K562 (cell line): ENCODE measurements around the gene ERICH2. TPM values are rescaled to one million over a fixed set of nuclear protein-coding genes. Genes with fewer than 3 reads are reported as not detected.

ENCODE experiments used
- ATAC-seq: fragments of 200-7000 bp; cut with Tn5 transposase; 3 replicates; pipeline ENCODE4 v1.9.1; 2020; ENCODE audit warnings: moderate library complexity
- BruUV-seq: library from RNA; stranded (reverse); fragments of 400-500 nt; replicated peaks from 2 replicates; lab custom pipeline; 2021; lab: Mats Ljungman, UMichigan
- CTCF ChIA-PET: fragments of 300-600 bp; formaldehyde crosslinking; extraction: SDS; loops from one replicate; lab custom pipeline; 2021; ENCODE audit warnings: low intra/inter-chr PET ratio; lab: Yijun Ruan, JAX
- POLR2A ChIA-PET: fragments of 300-600, 350-650 bp; sonication (Branson Sonifier 250); formaldehyde crosslinking; extraction: SDS; loops from one replicate; lab custom pipeline; 2021; ENCODE audit warnings: antibody characterized with exemption, inconsistent platforms; lab: Yijun Ruan, JAX
- DNase-seq, 4 experiments: peaks; one replicate each; pipeline versions ENCODE4 v3.0.0 to v3.0.0-alpha.2; 2011 to 2018; ENCODE audit warnings: low spot score in 3 of 4, mixed read lengths in 3 of 4; ENCODE audit errors: extremely low read depth in 1 of 4
- FAIRE-seq: peaks from 2 replicates; lab custom pipeline; 2011; peaks lifted over from hg19 to GRCh38; lab: Jason Lieb, UNC
- H2AFZ ChIP-seq: 2 replicates; pipeline ENCODE4 v1.6.0; 2011; ENCODE audit warnings: low read depth, low read length, control low read depth, inconsistent platforms
- H3K27ac ChIP-seq: fragments of 200-600 bp; 3 replicates; pipeline ENCODE4 v1.8.0; 2011; ENCODE audit warnings: low read depth, mild to moderate bottlenecking, control low read depth, inconsistent platforms, low read length, moderate library complexity, mixed read lengths; ENCODE audit errors: extremely low read depth
- H3K27me3 ChIP-seq, 2 experiments: fragments of 300-600 bp in 1 of 2; 2 replicates in 1 of 2; 3 replicates in 1 of 2; pipeline versions ENCODE4 v1.6.0 to v1.8.0; 2011; ENCODE audit warnings: inconsistent platforms in 2 of 2, low read length in 2 of 2, mild to moderate bottlenecking in 1 of 2, mixed read lengths in 1 of 2, moderate library complexity in 1 of 2; ENCODE audit not compliant: control insufficient read depth in 2 of 2, insufficient read depth in 2 of 2
- H3K36me3 ChIP-seq: fragments of 300-600 bp; 3 replicates; pipeline ENCODE4 v1.8.0; 2011; ENCODE audit warnings: mild to moderate bottlenecking, low read length, inconsistent platforms; ENCODE audit not compliant: control insufficient read depth, insufficient read depth
- H3K4me1 ChIP-seq, 2 experiments: fragments of 200-600 bp in 1 of 2; replicated peaks in 1 of 2; 2 replicates in 1 of 2; 3 replicates in 1 of 2; pipeline versions ENCODE4 v1.5.1 to v1.8.0; 2011; ENCODE audit warnings: inconsistent platforms in 2 of 2, low read length in 2 of 2, mild to moderate bottlenecking in 1 of 2, mixed read lengths in 1 of 2, moderate library complexity in 1 of 2; ENCODE audit not compliant: control insufficient read depth in 2 of 2, insufficient read depth in 2 of 2
- H3K4me2 ChIP-seq: 2 replicates; pipeline ENCODE4 v1.6.1; 2011; ENCODE audit warnings: low read length, control low read depth, inconsistent platforms, mixed read lengths; ENCODE audit not compliant: insufficient read depth
- H3K4me3 ChIP-seq: fragments of 200-600 bp; sonication (generic), shearing (Covaris generic); 2 replicates; pipeline ENCODE4 v1.5.1; 2016; ENCODE audit warnings: control low read depth, inconsistent platforms
- H3K79me2 ChIP-seq: fragments of 200-600 bp; 3 replicates; pipeline ENCODE4 v1.8.0; 2011; ENCODE audit warnings: low read length, inconsistent platforms; ENCODE audit not compliant: control insufficient read depth, insufficient read depth
- H3K9ac ChIP-seq, 2 experiments: 2 replicates each; pipeline versions ENCODE4 v1.6.0 to v1.6.1; 2011; ENCODE audit warnings: low read depth in 2 of 2, low read length in 2 of 2, control low read depth in 1 of 2, inconsistent platforms in 1 of 2, mild to moderate bottlenecking in 1 of 2, mixed read lengths in 1 of 2; ENCODE audit not compliant: insufficient read depth in 1 of 2
- H3K9me1 ChIP-seq: one replicate; pipeline ENCODE4 v1.6.0; 2011; ENCODE audit warnings: inconsistent platforms, mild to moderate bottlenecking, low read length, moderate library complexity; ENCODE audit not compliant: control insufficient read depth, insufficient read depth
- H3K9me3 ChIP-seq: replicated peaks from 2 replicates; pipeline ENCODE4 v1.5.1; 2011; ENCODE audit warnings: low read depth, low read length, inconsistent platforms; ENCODE audit not compliant: control insufficient read depth, insufficient read depth
- H4K20me1 ChIP-seq: replicated peaks from 2 replicates; pipeline ENCODE4 v1.6.1; 2011; ENCODE audit warnings: low read length, inconsistent platforms, mixed read lengths; ENCODE audit not compliant: control insufficient read depth, insufficient read depth
- DDX20 ChIP-seq: fragments of 450-650 bp; IDR thresholded peaks from 2 replicates; pipeline ENCODE4 v1.6.1; 2016; ENCODE audit warnings: missing genetic modification characterization, low read depth, mild to moderate bottlenecking, missing compliant biosample characterization, moderate library complexity
- FOXK2 ChIP-seq, 2 experiments: fragments of 450-650 bp; IDR thresholded peaks in 1 of 2; conservative IDR thresholded peaks in 1 of 2; 2 replicates each; pipeline ENCODE4 v1.6.1; 2016; ENCODE audit warnings: low read depth in 2 of 2, mild to moderate bottlenecking in 1 of 2
- HDAC1 ChIP-seq, 2 experiments: fragments of 450-650 bp; IDR thresholded peaks; 2 replicates each; pipeline ENCODE4 v1.6.1; 2016 to 2017; ENCODE audit warnings: inconsistent platforms in 1 of 2, mild to moderate bottlenecking in 1 of 2, moderate library complexity in 1 of 2
- HMGN3 ChIP-seq: IDR thresholded peaks from 2 replicates; pipeline ENCODE4 v1.6.1; 2011; ENCODE audit warnings: borderline replicate concordance, low read depth, mild to moderate bottlenecking, mixed read lengths, low read length; ENCODE audit not compliant: insufficient read length; ENCODE audit errors: extremely low read depth
- HNRNPH1 ChIP-seq: fragments of 200-400 bp; formaldehyde crosslinking; optimal IDR thresholded peaks from 2 replicates; pipeline ENCODE3; 2017; ENCODE audit warnings: low read depth, mild to moderate bottlenecking, low read length, moderate library complexity
- MAFF ChIP-seq: IDR thresholded peaks from 2 replicates; pipeline ENCODE4 v1.6.1; 2012; ENCODE audit warnings: low read length, improper control_type of control experiment
- PTTG1 ChIP-seq: fragments of 450-650 bp; IDR thresholded peaks from 2 replicates; pipeline ENCODE4 v1.6.1; 2016; ENCODE audit warnings: low read depth, mild to moderate bottlenecking, missing genetic modification characterization, missing compliant biosample characterization
- RBBP5 ChIP-seq: fragments of 200-600 bp; sonication (generic); IDR thresholded peaks from 2 replicates; pipeline ENCODE4 v1.6.1; 2012; ENCODE audit warnings: borderline replicate concordance, mild to moderate bottlenecking, low read length, control low read depth, inconsistent platforms; ENCODE audit not compliant: insufficient read depth, poor library complexity, severe bottlenecking
- SMAD4 ChIP-seq: fragments of 250-450 bp; sonication (Bioruptor Pico); conservative IDR thresholded peaks from 2 replicates; pipeline ENCODE4 v1.8.0; 2021; ENCODE audit warnings: inconsistent platforms, mild to moderate bottlenecking, moderate library complexity
- SMARCC2 ChIP-seq: fragments of 450-650 bp; IDR thresholded peaks from 2 replicates; pipeline ENCODE4 v1.6.1; 2017; ENCODE audit warnings: antibody characterized with exemption, moderate library complexity, mild to moderate bottlenecking, low read depth
- SRSF3 ChIP-seq: fragments of 200-400 bp; formaldehyde crosslinking; IDR thresholded peaks from 2 replicates; pipeline ENCODE4 v1.6.1; 2016; ENCODE audit warnings: mild to moderate bottlenecking, low read length, moderate library complexity; ENCODE audit not compliant: insufficient read depth
- TAF7 ChIP-seq: fragments of 450-650 bp; IDR thresholded peaks from 2 replicates; pipeline ENCODE4 v1.6.1; 2016; ENCODE audit warnings: missing genetic modification characterization, missing compliant biosample characterization
- TBL1XR1 ChIP-seq, 2 experiments: IDR thresholded peaks; 2 replicates each; pipeline ENCODE4 v1.6.1; 2012; ENCODE audit warnings: improper control_type of control experiment in 2 of 2, low read length in 2 of 2, mild to moderate bottlenecking in 1 of 2
- TCF3 ChIP-seq: sonication (generic); formaldehyde crosslinking; IDR thresholded peaks from 2 replicates; pipeline ENCODE4 v1.4.0; 2020; ENCODE audit warnings: mild to moderate bottlenecking, missing genetic modification reagents
- XRCC5 ChIP-seq: fragments of 200-400 bp; formaldehyde crosslinking; IDR thresholded peaks from 2 replicates; pipeline ENCODE4 v1.6.1; 2017; ENCODE audit warnings: low read depth, mild to moderate bottlenecking, low read length
- ZBTB8A ChIP-seq: fragments of 450-650 bp; IDR thresholded peaks from 2 replicates; pipeline ENCODE4 v1.6.1; 2018; ENCODE audit warnings: mild to moderate bottlenecking, moderate library complexity; ENCODE audit not compliant: partially characterized antibody
- ZFP36 ChIP-seq: fragments of 150-350 bp; IDR thresholded peaks from 2 replicates; pipeline ENCODE4 v1.6.1; 2018; ENCODE audit warnings: low read length, low read depth; ENCODE audit not compliant: partially characterized antibody
- ZNF316 ChIP-seq: fragments of 450-650 bp; IDR thresholded peaks from 2 replicates; pipeline ENCODE4 v1.6.1; 2016
- ZNF398 ChIP-seq: fragments of 250-450 bp; sonication (Bioruptor Pico); IDR thresholded peaks from 2 replicates; pipeline ENCODE4 v1.8.0; 2021; ENCODE audit warnings: moderate library complexity, mild to moderate bottlenecking, inconsistent platforms
- ZNF707 ChIP-seq: fragments of 250-450 bp; sonication (Bioruptor Pico); conservative IDR thresholded peaks from 2 replicates; pipeline ENCODE4 v1.8.0; 2022; ENCODE audit warnings: inconsistent platforms, mild to moderate bottlenecking, moderate library complexity
- ZNF75A ChIP-seq: fragments of 450-650 bp; formaldehyde crosslinking; IDR thresholded peaks from 2 replicates; pipeline ENCODE4 v1.4.0; 2020; ENCODE audit warnings: mild to moderate bottlenecking
- ZNF764 ChIP-seq: fragments of 250-450 bp; sonication (Bioruptor Pico); IDR thresholded peaks from 2 replicates; pipeline ENCODE4 v1.4.0; 2020; ENCODE audit warnings: low read depth, mild to moderate bottlenecking, moderate library complexity
- ZZZ3 ChIP-seq: fragments of 450-650 bp; IDR thresholded peaks from 2 replicates; pipeline ENCODE4 v1.6.1; 2016; ENCODE audit warnings: antibody characterized with exemption, mild to moderate bottlenecking, moderate library complexity
- in situ Hi-C: fragments of 300-500 bp; cut with MboI; formaldehyde crosslinking; loops from 4 replicates; pipeline ENCODE4 v1.15.0; 2018; ENCODE audit warnings: inconsistent platforms, mixed read lengths
- intact Hi-C: fragments of 100-400 bp; cut with micrococcal nuclease; formaldehyde crosslinking; loops from 2 replicates; pipeline ENCODE4 v1.14.2; 2022
- polyA plus RNA-seq, 8 experiments: library from polyadenylated mRNA; depleted of rRNA in 4 of 8; stranded (reverse) in 5 of 8; unstranded in 3 of 8; fragments of >200 nt; fragmentation: Nextera tagmentation in 2 of 8; fragmentation: Illumina TruSeq in 1 of 8; extraction: Ambion mirVana in 2 of 8; extraction: Trizol in 1 of 8; gene quantifications; 2 replicates each; pipeline versions ENCODE4 v1.2.1 to v1.2.3, GENCODE V29; 2011 to 2014; ENCODE audit warnings: inconsistent platforms in 1 of 8, missing spikeins in 1 of 8
- total RNA-seq, 7 experiments: library from RNA; depleted of rRNA in 6 of 7; stranded (reverse); fragments of >200 nt in 6 of 7; fragmentation: Illumina TruSeq in 2 of 7; extraction: Trizol in 2 of 7; gene quantifications; 2 replicates each; pipeline versions ENCODE4 v1.2.1 to v1.2.3, GENCODE V29; 2011 to 2021; ENCODE audit warnings: low replicate concordance in 1 of 7

Gene ERICH2
- total and polyA plus RNA-seq, 9 of the 15 experiments (the other 6 are each of a cell fraction or from before 2014, with no cell fraction given) = 0.85 to 2.4 (median 1.6) TPM

DNA sequence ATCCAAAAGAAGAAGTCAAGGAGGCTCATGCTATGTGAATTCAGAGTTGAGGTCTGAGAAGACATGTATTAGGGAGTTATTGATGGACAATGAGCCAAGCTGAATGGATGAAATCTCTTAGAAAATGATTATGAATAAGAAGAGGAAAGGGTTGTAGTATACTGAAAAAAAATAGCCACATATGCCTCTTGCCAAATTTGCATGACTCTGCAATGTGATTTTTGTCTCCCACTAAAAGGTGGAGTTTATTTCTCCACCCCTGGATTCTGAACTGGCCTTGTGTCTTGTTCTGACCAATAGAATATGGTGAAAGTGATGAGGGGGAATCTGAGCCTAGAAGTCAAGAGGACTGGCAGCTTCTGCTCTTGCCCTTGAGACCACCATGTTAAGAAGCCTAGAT, 8.6 kb upstream of the ERICH2 start:
- peak; percentile 29; the same call in 2 of the 3 replicates for ATAC-seq
- H3K9me3 ChIP-seq = no peaks in the 10 kb centered on the region
- TF ChIP-seq XRCC5 (no peak), SRSF3 (no peak), HMGN3 (no peak), FOXK2 (conservative IDR thresholded peaks at IDR 0.05 in 1 of 2, IDR thresholded peaks at IDR 0.05 in 1 of 2; ENCODE audit: low read depth in 2 of 2) (no peak), ZBTB8A (no peak), MAFF (0 out of 2 replicates have a peak, but pooled peaks have one; percentile 3), SMAD4 (CRISPR knock-in tag) (no peak), ZNF764 (CRISPR knock-in tag) (no peak), ZNF398 (CRISPR knock-in tag) (no peak), ZNF316 (0 out of 2 replicates have a peak, but pooled peaks have one; percentile 25), DDX20 (no peak), ZZZ3 (no peak), TBL1XR1 (IDR thresholded peaks at IDR 0.05; ENCODE audit: low read length in 2 of 2) (no peak), HDAC1 (IDR thresholded peaks at IDR 0.05) (no peak), TCF3 (CRISPR knock-in tag) (no peak), PTTG1 (tag) (no peak), ZNF75A (no peak), RBBP5 (no peak), HNRNPH1 (no peak), TAF7 (no peak), SMARCC2 (no peak), ZFP36 (no peak), ZNF707 (no peak)

More for the DNA sequence above, 8.6 kb upstream of the ERICH2 start:
- no peak for FAIRE-seq
- no peak overlapping the region for H3K9ac ChIP-seq
- ChIA-PET POLR2A (interaction anchor here (0.8 to 1.4 kb wide), 3 partner anchors 8 to 17 kb away, joined by 3 to 5 read pairs (median 3); partner anchors contain the start of gene ERICH2), CTCF (no interaction called here)
- no peak for DNase-seq
- no peaks in the 10 kb centered on the region for H4K20me1 ChIP-seq
- H3K4me3 ChIP-seq = no peak overlapping the region
- H3K4me2 ChIP-seq = no peak overlapping the region
- in situ Hi-C loops (no loop called here), intact Hi-C loops (no loop called here)
- no peaks in the 10 kb centered on the region for H3K27me3 ChIP-seq
- H3K9me1 ChIP-seq = no peaks in the 10 kb centered on the region
- H3K79me2 ChIP-seq = no peaks in the 10 kb centered on the region
- no TSS peak for BruUV-seq
- H3K36me3 ChIP-seq = no peaks in the 10 kb centered on the region
- H3K4me1 ChIP-seq = peaks cover 4 to 17% of the 10 kb centered on the region in 2 experiments; a peak in 3 of 5 replicates
- no peak overlapping the region; the same call in 2 of the 3 replicates for H3K27ac ChIP-seq
- peak overlapping the region; percentile 43; the same call in 1 of the 2 replicates for H2AFZ ChIP-seq
